Measurements from ENCODE around the gene SPON1.

The SPON1 gene

GRCh38 chr11:14315130-14315529 is 352.6 kb downstream of the SPON1 start:
- H3K27me3 ChIP-seq (ENCODE audit: insufficient read depth, low read length, poor library complexity, severe bottlenecking), result no peaks in the 10 kb centered on the region
- no peak overlapping the region for H3K9ac ChIP-seq (ENCODE audit: low read depth, low read length, poor library complexity, severe bottlenecking)
- H3K9me3 ChIP-seq (ENCODE audit: insufficient read depth, low read depth, low read length), result no peaks in the 10 kb centered on the region
- no peak overlapping the region for H2AFZ ChIP-seq (ENCODE audit: low read length)
- no peaks in the 10 kb centered on the region for H3K79me2 ChIP-seq (ENCODE audit: insufficient read depth, low read length)
- H3K4me2 ChIP-seq (ENCODE audit: low read depth, low read length, poor library complexity, severe bottlenecking), result no peak overlapping the region
- no peaks in the 10 kb centered on the region for H3K36me3 ChIP-seq (ENCODE audit: insufficient read depth, low read length)
- no peaks in the 10 kb centered on the region for H3F3A ChIP-seq (ENCODE audit: low read depth)
- H3K4me1 ChIP-seq (ENCODE audit: insufficient read depth, low read length, poor library complexity, severe bottlenecking), result peaks cover 6% of the 10 kb centered on the region
- H3K4me3 ChIP-seq (ENCODE audit: low read length, poor library complexity, severe bottlenecking), result no peak overlapping the region
- H4K20me1 ChIP-seq (ENCODE audit: insufficient read depth, low read length, poor library complexity, severe bottlenecking), result no peaks in the 10 kb centered on the region
- H3K9me2 ChIP-seq (replicated peaks; ENCODE audit: low read depth, low read length), result no peaks in the 10 kb centered on the region
- TF ChIP-seq CTCF (conservative IDR thresholded peaks at IDR 0.05; ENCODE audit: low read length) (no peak), EZH2phosphoT487 (IDR thresholded peaks at IDR 0.05; ENCODE audit: borderline replicate concordance) (no peak)

Data from Loucy (cell line).